ENCODE data around the gene PTPRK. TPM values are rescaled to one million over a fixed set of nuclear protein-coding genes. Genes with fewer than 3 reads are reported as not detected.

The PTPRK gene
- total and polyA plus RNA-seq, 4 donors, result 12.1 to 61.2 (median 29.1) TPM

DNA sequence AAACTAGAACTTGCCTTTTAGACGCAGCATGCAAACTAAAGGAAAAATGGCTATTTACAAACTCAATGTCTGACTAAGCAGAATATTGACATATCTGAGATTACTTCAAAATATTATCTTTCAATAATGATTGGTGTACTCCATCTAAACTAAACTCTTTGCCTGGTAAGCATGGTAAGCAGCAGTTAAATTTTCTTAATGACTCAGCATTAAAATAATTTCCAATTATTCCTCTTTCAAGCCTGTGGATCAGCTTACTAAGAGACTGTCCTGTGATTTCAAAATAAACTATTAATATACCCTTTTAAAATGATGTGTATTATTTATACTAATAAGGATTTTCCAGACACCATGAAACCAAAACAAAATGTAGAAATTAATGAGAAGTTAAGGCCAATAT, 392.7 kb downstream of the PTPRK start:
- Histone ChIP-seq H3K4me3 (ENCODE audit: low read depth in 1 of 3, low read length in 3 of 3) (no peak overlapping the region), H3K27me3 (ENCODE audit: control insufficient read depth in 4 of 4, insufficient read depth in 4 of 4, low read length in 3 of 4) (no peaks in the 10 kb centered on the region), H3K36me3 (ENCODE audit: control insufficient read depth in 4 of 4, insufficient read depth in 3 of 4, low read depth in 1 of 4, low read length in 3 of 4) (no peaks in the 10 kb centered on the region), H3K4me1 (ENCODE audit: control insufficient read depth in 4 of 4, insufficient read depth in 4 of 4, low read length in 3 of 4) (no peaks in the 10 kb centered on the region), H3K9ac (ENCODE audit: low read depth in 1 of 2, low read length in 2 of 2) (no peak overlapping the region), H3K27ac (ENCODE audit: low read depth in 1 of 2, low read length in 2 of 2) (no peak overlapping the region), H3K9me3 (ENCODE audit: control insufficient read depth in 4 of 4, low read length in 3 of 4) (no peaks in the 10 kb centered on the region)
- WGBS, result 91% methylated on average over 1 of the region's 1 CpG
- TF ChIP-seq JUND (IDR thresholded peaks at IDR 0.05), result no peak
- TF ChIP-seq EGR1 (IDR thresholded peaks at IDR 0.05; ENCODE audit: low read depth in 2 of 2), result no peak
- no peak for TF ChIP-seq FOXA2 (IDR thresholded peaks at IDR 0.05)
- TF ChIP-seq, protein P1, sequence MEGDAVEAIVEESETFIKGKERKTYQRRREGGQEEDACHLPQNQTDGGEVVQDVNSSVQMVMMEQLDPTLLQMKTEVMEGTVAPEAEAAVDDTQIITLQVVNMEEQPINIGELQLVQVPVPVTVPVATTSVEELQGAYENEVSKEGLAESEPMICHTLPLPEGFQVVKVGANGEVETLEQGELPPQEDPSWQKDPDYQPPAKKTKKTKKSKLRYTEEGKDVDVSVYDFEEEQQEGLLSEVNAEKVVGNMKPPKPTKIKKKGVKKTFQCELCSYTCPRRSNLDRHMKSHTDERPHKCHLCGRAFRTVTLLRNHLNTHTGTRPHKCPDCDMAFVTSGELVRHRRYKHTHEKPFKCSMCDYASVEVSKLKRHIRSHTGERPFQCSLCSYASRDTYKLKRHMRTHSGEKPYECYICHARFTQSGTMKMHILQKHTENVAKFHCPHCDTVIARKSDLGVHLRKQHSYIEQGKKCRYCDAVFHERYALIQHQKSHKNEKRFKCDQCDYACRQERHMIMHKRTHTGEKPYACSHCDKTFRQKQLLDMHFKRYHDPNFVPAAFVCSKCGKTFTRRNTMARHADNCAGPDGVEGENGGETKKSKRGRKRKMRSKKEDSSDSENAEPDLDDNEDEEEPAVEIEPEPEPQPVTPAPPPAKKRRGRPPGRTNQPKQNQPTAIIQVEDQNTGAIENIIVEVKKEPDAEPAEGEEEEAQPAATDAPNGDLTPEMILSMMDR (IDR thresholded peaks at IDR 0.05; ENCODE audit: low read depth, low read length, missing input control), result no peak
- TF ChIP-seq, protein P2, sequence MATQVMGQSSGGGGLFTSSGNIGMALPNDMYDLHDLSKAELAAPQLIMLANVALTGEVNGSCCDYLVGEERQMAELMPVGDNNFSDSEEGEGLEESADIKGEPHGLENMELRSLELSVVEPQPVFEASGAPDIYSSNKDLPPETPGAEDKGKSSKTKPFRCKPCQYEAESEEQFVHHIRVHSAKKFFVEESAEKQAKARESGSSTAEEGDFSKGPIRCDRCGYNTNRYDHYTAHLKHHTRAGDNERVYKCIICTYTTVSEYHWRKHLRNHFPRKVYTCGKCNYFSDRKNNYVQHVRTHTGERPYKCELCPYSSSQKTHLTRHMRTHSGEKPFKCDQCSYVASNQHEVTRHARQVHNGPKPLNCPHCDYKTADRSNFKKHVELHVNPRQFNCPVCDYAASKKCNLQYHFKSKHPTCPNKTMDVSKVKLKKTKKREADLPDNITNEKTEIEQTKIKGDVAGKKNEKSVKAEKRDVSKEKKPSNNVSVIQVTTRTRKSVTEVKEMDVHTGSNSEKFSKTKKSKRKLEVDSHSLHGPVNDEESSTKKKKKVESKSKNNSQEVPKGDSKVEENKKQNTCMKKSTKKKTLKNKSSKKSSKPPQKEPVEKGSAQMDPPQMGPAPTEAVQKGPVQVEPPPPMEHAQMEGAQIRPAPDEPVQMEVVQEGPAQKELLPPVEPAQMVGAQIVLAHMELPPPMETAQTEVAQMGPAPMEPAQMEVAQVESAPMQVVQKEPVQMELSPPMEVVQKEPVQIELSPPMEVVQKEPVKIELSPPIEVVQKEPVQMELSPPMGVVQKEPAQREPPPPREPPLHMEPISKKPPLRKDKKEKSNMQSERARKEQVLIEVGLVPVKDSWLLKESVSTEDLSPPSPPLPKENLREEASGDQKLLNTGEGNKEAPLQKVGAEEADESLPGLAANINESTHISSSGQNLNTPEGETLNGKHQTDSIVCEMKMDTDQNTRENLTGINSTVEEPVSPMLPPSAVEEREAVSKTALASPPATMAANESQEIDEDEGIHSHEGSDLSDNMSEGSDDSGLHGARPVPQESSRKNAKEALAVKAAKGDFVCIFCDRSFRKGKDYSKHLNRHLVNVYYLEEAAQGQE (IDR thresholded peaks at IDR 0.05), result no peak
- TF ChIP-seq GABPA (IDR thresholded peaks at IDR 0.05 in 1 of 2, conservative IDR thresholded peaks at IDR 0.05 in 1 of 2), result no peak
- no peak for DNase-seq (ENCODE audit: low spot score)

DNA sequence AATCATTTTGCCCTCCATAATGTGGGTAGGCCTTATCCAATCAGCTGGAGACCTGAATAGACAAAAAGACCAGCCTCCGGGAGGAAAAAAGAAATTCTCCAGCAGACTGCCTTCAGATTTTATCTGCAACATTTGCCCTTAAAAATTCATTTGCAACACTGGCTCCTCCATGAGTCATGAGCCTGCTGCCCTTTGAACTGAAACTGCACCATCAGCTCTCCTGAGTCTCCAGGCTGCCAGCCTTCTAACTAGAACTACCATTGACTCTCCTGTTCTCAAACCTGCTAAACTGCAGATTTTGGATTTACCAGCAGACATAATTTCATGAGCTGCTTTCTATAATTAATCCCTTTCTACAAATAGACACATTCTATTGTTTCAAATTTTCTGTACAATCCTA, 395.7 kb downstream of the PTPRK start:
- H3K9me3 ChIP-seq (ENCODE audit: control insufficient read depth in 4 of 4, low read length in 3 of 4), result no peaks in the 10 kb centered on the region
- peaks cover 0 to 15% (median 3%) of the 10 kb centered on the region in 4 donors for H3K4me1 ChIP-seq (ENCODE audit: control insufficient read depth in 4 of 4, insufficient read depth in 4 of 4, low read length in 3 of 4)
- H3K4me3 ChIP-seq (ENCODE audit: low read depth in 1 of 3, low read length in 3 of 3), result no peak overlapping the region
- TF ChIP-seq RXRA (IDR thresholded peaks at IDR 0.05) (peak; percentile 20 to 46), YY1 (IDR thresholded peaks at IDR 0.05) (peak; percentile 66), RAD21 (IDR thresholded peaks at IDR 0.05) (peak; percentile 20 to 47), JUND (IDR thresholded peaks at IDR 0.05) (peak; percentile 94 to 97), HNF4A (conservative IDR thresholded peaks at IDR 0.05) (peak; percentile 79 to 86), SP1 (IDR thresholded peaks at IDR 0.05) (no peak)
- TF ChIP-seq, protein P3, sequence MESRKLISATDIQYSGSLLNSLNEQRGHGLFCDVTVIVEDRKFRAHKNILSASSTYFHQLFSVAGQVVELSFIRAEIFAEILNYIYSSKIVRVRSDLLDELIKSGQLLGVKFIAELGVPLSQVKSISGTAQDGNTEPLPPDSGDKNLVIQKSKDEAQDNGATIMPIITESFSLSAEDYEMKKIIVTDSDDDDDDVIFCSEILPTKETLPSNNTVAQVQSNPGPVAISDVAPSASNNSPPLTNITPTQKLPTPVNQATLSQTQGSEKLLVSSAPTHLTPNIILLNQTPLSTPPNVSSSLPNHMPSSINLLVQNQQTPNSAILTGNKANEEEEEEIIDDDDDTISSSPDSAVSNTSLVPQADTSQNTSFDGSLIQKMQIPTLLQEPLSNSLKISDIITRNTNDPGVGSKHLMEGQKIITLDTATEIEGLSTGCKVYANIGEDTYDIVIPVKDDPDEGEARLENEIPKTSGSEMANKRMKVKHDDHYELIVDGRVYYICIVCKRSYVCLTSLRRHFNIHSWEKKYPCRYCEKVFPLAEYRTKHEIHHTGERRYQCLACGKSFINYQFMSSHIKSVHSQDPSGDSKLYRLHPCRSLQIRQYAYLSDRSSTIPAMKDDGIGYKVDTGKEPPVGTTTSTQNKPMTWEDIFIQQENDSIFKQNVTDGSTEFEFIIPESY (IDR thresholded peaks at IDR 0.05), result no peak
- TF ChIP-seq, protein P4, sequence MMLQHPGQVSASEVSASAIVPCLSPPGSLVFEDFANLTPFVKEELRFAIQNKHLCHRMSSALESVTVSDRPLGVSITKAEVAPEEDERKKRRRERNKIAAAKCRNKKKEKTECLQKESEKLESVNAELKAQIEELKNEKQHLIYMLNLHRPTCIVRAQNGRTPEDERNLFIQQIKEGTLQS (IDR thresholded peaks at IDR 0.05), result peak; percentile 88
- H3K27me3 ChIP-seq (ENCODE audit: control insufficient read depth in 4 of 4, insufficient read depth in 4 of 4, low read length in 3 of 4), result no peaks in the 10 kb centered on the region
- DNase-seq (ENCODE audit: low spot score), result no peak
- H3K9ac ChIP-seq (ENCODE audit: low read depth in 1 of 2, low read length in 2 of 2), result no peak overlapping the region
- no peaks in the 10 kb centered on the region for H3K36me3 ChIP-seq (ENCODE audit: control insufficient read depth in 4 of 4, insufficient read depth in 3 of 4, low read depth in 1 of 4, low read length in 3 of 4)
- H3K27ac ChIP-seq (ENCODE audit: low read depth in 1 of 2, low read length in 2 of 2), result no peak overlapping the region
- WGBS, result 88% methylated on average over 1 of the region's 1 CpG

All from liver (tissue), 9 donors.